HL-60 (cell line): ENCODE measurements around the gene STIP1.
A peak's percentile ranks its signal among the peaks of the same experiment; 100 is the strongest.

Experiments used
- DNase-seq, 2 experiments: peaks; one replicate each; pipeline ENCODE4 v3.0.0-alpha.2; 2010 to 2020; ENCODE audit warnings: low read depth in 1 of 2, low spot score in 1 of 2
- H3K27ac ChIP-seq: fragments of 250-450 bp; sonication (Bioruptor Pico); replicated peaks from 2 replicates; pipeline ENCODE4 v1.5.1; 2020; ENCODE audit warnings: mild to moderate bottlenecking, moderate library complexity
- H3K27me3 ChIP-seq: fragments of 250-450 bp; sonication (Bioruptor Pico); 2 replicates; pipeline ENCODE4 v1.5.1; 2021; ENCODE audit warnings: mild to moderate bottlenecking, moderate library complexity; ENCODE audit not compliant: insufficient read depth, poor library complexity, severe bottlenecking
- H3K4me3 ChIP-seq: replicated peaks from 2 replicates; pipeline ENCODE4 v1.5.1; 2011; ENCODE audit warnings: mild to moderate bottlenecking, control low read depth, low read length; ENCODE audit not compliant: insufficient read depth
- GABPA ChIP-seq: IDR thresholded peaks from 2 replicates; pipeline ENCODE4 v1.6.1; 2012; ENCODE audit warnings: low read depth
- POLR2AphosphoS5 ChIP-seq: IDR thresholded peaks from 2 replicates; pipeline ENCODE4 v1.6.1; 2012; ENCODE audit warnings: low read depth
- REST ChIP-seq: IDR thresholded peaks from 2 replicates; pipeline ENCODE4 v1.6.1; 2012; ENCODE audit warnings: low read depth; ENCODE audit not compliant: insufficient replicate concordance
- SPI1 ChIP-seq: IDR thresholded peaks from 2 replicates; pipeline ENCODE4 v1.6.1; 2012; ENCODE audit warnings: low read depth, mild to moderate bottlenecking, borderline replicate concordance
- TF ChIP-seq, protein P1 (sequence below): IDR thresholded peaks from one replicate; pipeline ENCODE4 v1.5.1; 2011; ENCODE audit warnings: low read length, control low read depth, inconsistent platforms; ENCODE audit not compliant: insufficient read depth

STIP1 gene

GRCh38 chr11:64226507-64227051 lies 40.6 kb downstream of the STIP1 start:
- H3K27me3 ChIP-seq: no peaks in the 10 kb centered on the region
- H3K27ac ChIP-seq: peak overlapping the region; percentile 78
- TF ChIP-seq, protein P1, sequence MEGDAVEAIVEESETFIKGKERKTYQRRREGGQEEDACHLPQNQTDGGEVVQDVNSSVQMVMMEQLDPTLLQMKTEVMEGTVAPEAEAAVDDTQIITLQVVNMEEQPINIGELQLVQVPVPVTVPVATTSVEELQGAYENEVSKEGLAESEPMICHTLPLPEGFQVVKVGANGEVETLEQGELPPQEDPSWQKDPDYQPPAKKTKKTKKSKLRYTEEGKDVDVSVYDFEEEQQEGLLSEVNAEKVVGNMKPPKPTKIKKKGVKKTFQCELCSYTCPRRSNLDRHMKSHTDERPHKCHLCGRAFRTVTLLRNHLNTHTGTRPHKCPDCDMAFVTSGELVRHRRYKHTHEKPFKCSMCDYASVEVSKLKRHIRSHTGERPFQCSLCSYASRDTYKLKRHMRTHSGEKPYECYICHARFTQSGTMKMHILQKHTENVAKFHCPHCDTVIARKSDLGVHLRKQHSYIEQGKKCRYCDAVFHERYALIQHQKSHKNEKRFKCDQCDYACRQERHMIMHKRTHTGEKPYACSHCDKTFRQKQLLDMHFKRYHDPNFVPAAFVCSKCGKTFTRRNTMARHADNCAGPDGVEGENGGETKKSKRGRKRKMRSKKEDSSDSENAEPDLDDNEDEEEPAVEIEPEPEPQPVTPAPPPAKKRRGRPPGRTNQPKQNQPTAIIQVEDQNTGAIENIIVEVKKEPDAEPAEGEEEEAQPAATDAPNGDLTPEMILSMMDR: no peak
- TF ChIP-seq POLR2AphosphoS5 (no peak), REST (no peak), SPI1 (no peak), GABPA (no peak)
- peak overlapping the region; percentile 71 for H3K4me3 ChIP-seq
- DNase-seq: peak; percentile 78 to 80

DNA sequence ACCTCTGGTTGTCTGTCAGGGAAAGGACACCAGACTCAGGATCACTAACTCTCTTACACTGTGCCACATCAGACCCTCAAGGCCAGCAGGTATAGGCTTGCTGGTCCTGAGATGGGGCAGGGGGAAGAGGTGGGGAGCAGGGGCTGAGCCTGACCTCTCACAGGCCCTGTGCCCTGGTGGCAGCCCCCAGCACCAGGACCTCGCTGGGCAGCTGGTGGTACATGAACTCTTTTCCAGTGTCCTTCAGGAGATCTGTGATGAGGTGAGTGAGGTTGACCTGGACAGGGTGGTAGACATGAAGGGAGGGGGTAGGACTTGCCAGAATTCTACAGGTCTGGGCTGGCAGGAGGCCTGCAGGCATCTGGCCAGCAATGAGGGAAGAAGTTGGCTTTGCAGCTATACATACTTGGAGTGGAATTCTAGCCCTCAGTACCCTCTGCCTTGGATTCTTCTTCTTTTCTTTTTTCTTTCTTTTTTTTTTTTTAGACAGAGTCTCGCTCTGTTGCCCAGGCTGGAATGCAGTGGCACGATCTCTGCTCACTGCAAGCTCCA lies 41.5 kb downstream of the STIP1 start:
- Histone ChIP-seq H3K4me3 (peak overlapping the region; percentile 71), H3K27ac (no peak overlapping the region), H3K27me3 (no peaks in the 10 kb centered on the region)
- no peak for DNase-seq
- TF ChIP-seq SPI1 (no peak), POLR2AphosphoS5 (no peak), GABPA (no peak), REST (no peak)
- TF ChIP-seq, protein P1: no peak

DNA sequence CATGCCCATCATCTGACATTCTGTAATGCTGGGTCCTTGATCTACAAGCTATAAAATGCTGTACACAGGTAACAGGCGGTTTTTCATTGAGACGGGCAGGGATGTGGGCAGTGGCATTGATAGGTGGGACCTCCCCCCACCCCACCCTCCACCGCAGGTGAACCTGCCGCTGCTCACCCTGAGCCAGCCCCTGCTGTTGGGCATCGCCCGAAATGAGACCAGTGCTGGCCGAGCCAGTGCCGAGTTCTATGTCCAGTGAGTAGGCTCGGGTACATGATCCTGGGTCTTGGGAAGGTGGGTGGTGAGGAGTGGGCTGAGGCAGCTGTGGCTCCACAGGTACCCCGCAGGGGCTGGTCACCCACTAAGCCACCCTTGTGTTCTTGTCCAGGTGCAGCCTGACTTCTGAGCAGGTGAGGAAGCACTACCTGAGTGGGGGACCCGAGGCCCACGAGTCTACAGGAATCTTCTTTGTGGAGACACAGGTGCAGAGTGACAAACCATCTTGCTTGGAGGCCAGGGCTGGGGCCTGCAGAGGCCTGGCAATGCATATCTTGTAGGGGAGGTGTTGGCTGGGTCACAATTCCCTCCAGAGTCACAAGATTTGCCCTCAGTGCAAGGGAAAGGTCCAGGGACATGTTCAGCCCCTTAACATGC lies 43.2 kb downstream of the STIP1 start:
- no peak overlapping the region for H3K27ac ChIP-seq
- no peak overlapping the region for H3K4me3 ChIP-seq
- DNase-seq: no peak
- H3K27me3 ChIP-seq: no peaks in the 10 kb centered on the region
- TF ChIP-seq REST (no peak), SPI1 (no peak), POLR2AphosphoS5 (no peak), GABPA (no peak)
- TF ChIP-seq, protein P1: no peak
